ENCODE data around the gene HS3ST2.
"Not testable (repeated sequence)": the region's sequence is repeated elsewhere in the genome, so short reads cannot be mapped to it uniquely, and the experiment has no call there.

The HS3ST2 gene

GRCh38 chr16:22878955-22879354 lies 65.0 kb downstream of the HS3ST2 start:
- Mint-ChIP-seq H3K9me3 (no peaks in the 10 kb centered on the region), H3K4me1 (ENCODE audit: low read depth) (no peaks in the 10 kb centered on the region), H3K36me3 (ENCODE audit: low read depth) (no peaks in the 10 kb centered on the region), H3K4me3 (no peak overlapping the region), H3K27ac (no peak overlapping the region), H3K27me3 (peaks cover 23% of the 10 kb centered on the region)
- DNase-seq: no peak

- Mint-ChIP-seq H3K4me3 (no peak overlapping the region), H3K36me3 (ENCODE audit: low read depth) (no peaks in the 10 kb centered on the region), H3K4me1 (ENCODE audit: low read depth) (no peaks in the 10 kb centered on the region), H3K9me3 (no peaks in the 10 kb centered on the region), H3K27me3 (peaks cover 23% of the 10 kb centered on the region), H3K27ac (no peak overlapping the region)
- DNase-seq: no peak
Measured at GRCh38 chr16:22879466-22879865, 65.5 kb downstream of the HS3ST2 start.

- H3K9me3 Mint-ChIP-seq: no peaks in the 10 kb centered on the region
- H3K27me3 Mint-ChIP-seq: peaks cover 10% of the 10 kb centered on the region
- no peaks in the 10 kb centered on the region for H3K36me3 Mint-ChIP-seq (ENCODE audit: low read depth)
- H3K27ac Mint-ChIP-seq: no peak overlapping the region
- no peak for DNase-seq
- H3K4me3 Mint-ChIP-seq: no peak overlapping the region
- no peaks in the 10 kb centered on the region for H3K4me1 Mint-ChIP-seq (ENCODE audit: low read depth)
Measured at GRCh38 chr16:22882981-22883380, 69.0 kb downstream of the HS3ST2 start.

- no peaks in the 10 kb centered on the region for H3K27me3 Mint-ChIP-seq
- H3K4me1 Mint-ChIP-seq (ENCODE audit: low read depth): no peaks in the 10 kb centered on the region
- H3K4me3 Mint-ChIP-seq: no peak overlapping the region
- H3K9me3 Mint-ChIP-seq: no peaks in the 10 kb centered on the region
- no peak overlapping the region for H3K27ac Mint-ChIP-seq
- DNase-seq: no peak
- H3K36me3 Mint-ChIP-seq (ENCODE audit: low read depth): no peaks in the 10 kb centered on the region
Measured at GRCh38 chr16:22885951-22886350, 72.0 kb downstream of the HS3ST2 start.

GRCh38 chr16:22886927-22887326 lies 73.0 kb downstream of the HS3ST2 start:
- no peaks in the 10 kb centered on the region for H3K27me3 Mint-ChIP-seq
- DNase-seq: no peak
- no peak overlapping the region for H3K4me3 Mint-ChIP-seq
- H3K27ac Mint-ChIP-seq: no peak overlapping the region
- no peaks in the 10 kb centered on the region for H3K4me1 Mint-ChIP-seq (ENCODE audit: low read depth)
- no peaks in the 10 kb centered on the region for H3K9me3 Mint-ChIP-seq
- no peaks in the 10 kb centered on the region for H3K36me3 Mint-ChIP-seq (ENCODE audit: low read depth)

- Mint-ChIP-seq H3K4me3 (no peak overlapping the region), H3K27ac (no peak overlapping the region), H3K9me3 (no peaks in the 10 kb centered on the region), H3K4me1 (ENCODE audit: low read depth) (no peaks in the 10 kb centered on the region), H3K36me3 (ENCODE audit: low read depth) (no peaks in the 10 kb centered on the region), H3K27me3 (no peaks in the 10 kb centered on the region)
- no peak for DNase-seq
Measured at GRCh38 chr16:22887445-22887844, 73.5 kb downstream of the HS3ST2 start.

GRCh38 chr16:22888791-22889190 lies 74.8 kb downstream of the HS3ST2 start:
- Mint-ChIP-seq H3K9me3 (no peaks in the 10 kb centered on the region), H3K27me3 (no peaks in the 10 kb centered on the region), H3K36me3 (ENCODE audit: low read depth) (no peaks in the 10 kb centered on the region), H3K27ac (no peak overlapping the region), H3K4me1 (ENCODE audit: low read depth) (no peaks in the 10 kb centered on the region), H3K4me3 (no peak overlapping the region)
- no peak for DNase-seq

- Mint-ChIP-seq H3K27ac (no peak overlapping the region), H3K4me1 (ENCODE audit: low read depth) (no peaks in the 10 kb centered on the region), H3K36me3 (ENCODE audit: low read depth) (no peaks in the 10 kb centered on the region)
Measured at GRCh38 chr16:22890976-22891375, 77.0 kb downstream of the HS3ST2 start.

GRCh38 chr16:22897184-22897583 lies 83.2 kb downstream of the HS3ST2 start:
- Mint-ChIP-seq H3K9me3 (no peaks in the 10 kb centered on the region), H3K36me3 (ENCODE audit: low read depth) (no peaks in the 10 kb centered on the region), H3K27ac (no peak overlapping the region), H3K27me3 (peaks cover 24% of the 10 kb centered on the region), H3K4me3 (no peak overlapping the region), H3K4me1 (ENCODE audit: low read depth) (no peaks in the 10 kb centered on the region)
- DNase-seq: no peak

More at GRCh38 chr16:22890976-22891375, 77.0 kb downstream of the HS3ST2 start:
- Mint-ChIP-seq H3K27me3 (peaks cover 7% of the 10 kb centered on the region), H3K4me3 (no peak overlapping the region), H3K9me3 (no peaks in the 10 kb centered on the region)
- no peak for DNase-seq

- Mint-ChIP-seq H3K9me3 (no peaks in the 10 kb centered on the region), H3K27ac (no peak overlapping the region), H3K36me3 (ENCODE audit: low read depth) (no peaks in the 10 kb centered on the region), H3K27me3 (peaks cover 27% of the 10 kb centered on the region), H3K4me3 (no peak overlapping the region), H3K4me1 (ENCODE audit: low read depth) (no peaks in the 10 kb centered on the region)
- DNase-seq: no peak
Measured at GRCh38 chr16:22898131-22898530, 84.2 kb downstream of the HS3ST2 start.

- Mint-ChIP-seq H3K36me3 (ENCODE audit: low read depth) (no peaks in the 10 kb centered on the region), H3K4me1 (ENCODE audit: low read depth) (no peaks in the 10 kb centered on the region)
- DNase-seq: peak; percentile 48
Measured at GRCh38 chr16:22898874-22899348, 84.9 kb downstream of the HS3ST2 start.

GRCh38 chr16:22899567-22899966 lies 85.6 kb downstream of the HS3ST2 start:
- H3K4me3 Mint-ChIP-seq; H3K27ac Mint-ChIP-seq; H3K4me1 Mint-ChIP-seq (ENCODE audit: low read depth); H3K36me3 Mint-ChIP-seq (ENCODE audit: low read depth); DNase-seq; H3K9me3 Mint-ChIP-seq: not testable (repeated sequence)
- H3K27me3 Mint-ChIP-seq: peaks cover 26% of the 10 kb centered on the region

More at GRCh38 chr16:22898874-22899348, 84.9 kb downstream of the HS3ST2 start:
- H3K9me3 Mint-ChIP-seq: no peaks in the 10 kb centered on the region
- no peak overlapping the region for H3K4me3 Mint-ChIP-seq
- H3K27ac Mint-ChIP-seq: no peak overlapping the region
- H3K27me3 Mint-ChIP-seq: peaks cover 27% of the 10 kb centered on the region

- H3K36me3 Mint-ChIP-seq (ENCODE audit: low read depth): no peaks in the 10 kb centered on the region
- no peaks in the 10 kb centered on the region for H3K9me3 Mint-ChIP-seq
- peaks cover 32% of the 10 kb centered on the region for H3K27me3 Mint-ChIP-seq
- DNase-seq: no peak
- H3K4me1 Mint-ChIP-seq (ENCODE audit: low read depth): no peaks in the 10 kb centered on the region
- H3K4me3 Mint-ChIP-seq: no peak overlapping the region
- H3K27ac Mint-ChIP-seq: no peak overlapping the region
Measured at GRCh38 chr16:22900863-22901262, 86.9 kb downstream of the HS3ST2 start.

- no peaks in the 10 kb centered on the region for H3K36me3 Mint-ChIP-seq (ENCODE audit: low read depth)
- peaks cover 28% of the 10 kb centered on the region for H3K27me3 Mint-ChIP-seq
- no peak overlapping the region for H3K4me3 Mint-ChIP-seq
- DNase-seq: no peak
- H3K4me1 Mint-ChIP-seq (ENCODE audit: low read depth): no peaks in the 10 kb centered on the region
- H3K9me3 Mint-ChIP-seq: no peaks in the 10 kb centered on the region
- H3K27ac Mint-ChIP-seq: no peak overlapping the region
Measured at GRCh38 chr16:22901563-22901962, 87.6 kb downstream of the HS3ST2 start.

- H3K4me1 Mint-ChIP-seq (ENCODE audit: low read depth): no peaks in the 10 kb centered on the region
- DNase-seq: no peak
- H3K9me3 Mint-ChIP-seq: no peaks in the 10 kb centered on the region
- no peak overlapping the region for H3K4me3 Mint-ChIP-seq
- H3K27me3 Mint-ChIP-seq: peaks cover 26% of the 10 kb centered on the region
- H3K36me3 Mint-ChIP-seq (ENCODE audit: low read depth): no peaks in the 10 kb centered on the region
- no peak overlapping the region for H3K27ac Mint-ChIP-seq
Measured at GRCh38 chr16:22903716-22904115, 89.8 kb downstream of the HS3ST2 start.

- Mint-ChIP-seq H3K4me3 (no peak overlapping the region), H3K27ac (no peak overlapping the region), H3K36me3 (ENCODE audit: low read depth) (no peaks in the 10 kb centered on the region), H3K9me3 (no peaks in the 10 kb centered on the region), H3K4me1 (ENCODE audit: low read depth) (no peaks in the 10 kb centered on the region), H3K27me3 (peaks cover 8% of the 10 kb centered on the region)
- no peak for DNase-seq
Measured at GRCh38 chr16:22912654-22913053, 98.7 kb downstream of the HS3ST2 start.

Data from activated T-cell treated with anti-CD3 and anti-CD28 coated beads, Interleukin-2, amount 50 U/mL, for 24 hours (primary cell).